ENCODE results near the gene LAMB1.

The LAMB1 gene

DNA sequence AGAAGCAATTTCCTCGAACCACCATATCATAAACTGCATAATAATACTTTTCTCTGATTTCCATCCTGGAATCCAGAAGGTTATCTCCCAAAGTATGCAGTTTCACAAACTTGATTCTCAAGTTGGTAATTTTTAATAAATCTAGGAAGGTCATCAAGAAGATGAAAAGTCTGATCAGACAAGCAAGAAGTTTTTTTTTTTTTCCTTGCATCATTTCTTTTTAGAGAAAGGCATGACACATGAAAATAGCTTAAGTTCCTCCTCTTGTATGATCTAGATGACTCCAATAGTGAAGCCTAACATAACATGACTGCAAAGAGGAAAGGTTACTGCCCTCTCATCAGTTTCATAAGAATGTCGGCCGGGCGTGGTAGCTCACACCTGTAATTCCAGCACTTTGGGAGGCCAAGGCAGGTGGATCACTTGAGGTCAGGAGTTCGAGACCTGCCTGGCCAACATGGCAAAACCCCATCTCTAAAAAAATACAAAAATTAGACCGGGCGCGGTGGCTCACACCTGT is 22.2 kb downstream of the LAMB1 start:
- TF ChIP-seq CTCF (IDR thresholded peaks at IDR 0.05; ENCODE audit: low read length), result no peak
- TF ChIP-seq EZH2 (IDR thresholded peaks at IDR 0.05; ENCODE audit: borderline replicate concordance, low read length), result no peak
- H3K9me3 ChIP-seq (ENCODE audit: low read length), result no peaks in the 10 kb centered on the region

DNA sequence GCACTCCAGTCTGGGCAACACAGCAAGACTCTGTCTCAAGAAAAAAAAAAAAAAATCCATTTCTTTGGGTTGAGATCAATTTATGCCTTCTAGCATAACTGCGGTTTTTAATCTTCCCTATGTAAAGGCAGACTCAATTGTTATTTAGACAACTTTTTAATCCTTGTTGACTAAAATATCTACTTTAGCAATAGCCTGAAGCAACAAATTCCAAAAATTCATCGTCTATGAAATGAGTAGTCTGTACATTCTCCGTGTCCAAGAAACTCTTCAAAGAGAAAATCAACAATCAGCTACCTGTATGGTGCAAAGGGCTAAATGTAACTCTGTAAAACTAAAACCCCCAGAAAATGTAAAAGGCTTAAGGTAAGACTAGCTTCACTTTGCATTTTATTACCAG is 22.8 kb downstream of the LAMB1 start:
- H3K4me3 ChIP-seq (ENCODE audit: low read depth, low read length, poor library complexity, severe bottlenecking), result no peak overlapping the region
- H4K20me1 ChIP-seq (ENCODE audit: insufficient read depth, low read length), result no peaks in the 10 kb centered on the region
- H2AFZ ChIP-seq (ENCODE audit: low read length), result no peak overlapping the region
- no peaks in the 10 kb centered on the region for H3K9me3 ChIP-seq (ENCODE audit: low read length)
- H3K4me2 ChIP-seq (ENCODE audit: low read length), result no peak overlapping the region
- H3K27ac ChIP-seq (ENCODE audit: low read depth, low read length, poor library complexity, severe bottlenecking), result no peak overlapping the region
- no peaks in the 10 kb centered on the region for H3K79me2 ChIP-seq (ENCODE audit: insufficient read depth, low read length)
- TF ChIP-seq EZH2 (IDR thresholded peaks at IDR 0.05; ENCODE audit: borderline replicate concordance, low read length), result no peak
- no peak for TF ChIP-seq CTCF (IDR thresholded peaks at IDR 0.05; ENCODE audit: low read length)
- no peaks in the 10 kb centered on the region for H3K4me1 ChIP-seq (ENCODE audit: insufficient read depth, low read length, severe bottlenecking)
- H3K9ac ChIP-seq (ENCODE audit: low read length), result no peak overlapping the region
- H3F3A ChIP-seq (ENCODE audit: insufficient read depth, low read length), result no peaks in the 10 kb centered on the region
- no peaks in the 10 kb centered on the region for H3K36me3 ChIP-seq (ENCODE audit: insufficient read depth, low read length)
- H3K27me3 ChIP-seq (ENCODE audit: insufficient read depth, low read length), result peaks cover 4% of the 10 kb centered on the region; the same call in 1 of the 2 replicates
- no peaks in the 10 kb centered on the region for H3K9me2 ChIP-seq (ENCODE audit: low read depth, low read length)

More for the DNA sequence above, 22.2 kb downstream of the LAMB1 start:
- H3K36me3 ChIP-seq (ENCODE audit: insufficient read depth, low read length), result no peaks in the 10 kb centered on the region
- no peak overlapping the region for H3K4me3 ChIP-seq (ENCODE audit: low read depth, low read length, poor library complexity, severe bottlenecking)
- no peak overlapping the region for H3K27ac ChIP-seq (ENCODE audit: low read depth, low read length, poor library complexity, severe bottlenecking)
- no peaks in the 10 kb centered on the region for H3K9me2 ChIP-seq (ENCODE audit: low read depth, low read length)
- H3K4me1 ChIP-seq (ENCODE audit: insufficient read depth, low read length, severe bottlenecking), result no peaks in the 10 kb centered on the region
- H3K79me2 ChIP-seq (ENCODE audit: insufficient read depth, low read length), result no peaks in the 10 kb centered on the region
- H3K4me2 ChIP-seq (ENCODE audit: low read length), result no peak overlapping the region
- H2AFZ ChIP-seq (ENCODE audit: low read length), result no peak overlapping the region
- no peak overlapping the region for H3K9ac ChIP-seq (ENCODE audit: low read length)
- peaks cover under 1% of the 10 kb centered on the region; the same call in 1 of the 2 replicates for H3K27me3 ChIP-seq (ENCODE audit: insufficient read depth, low read length)
- no peaks in the 10 kb centered on the region for H4K20me1 ChIP-seq (ENCODE audit: insufficient read depth, low read length)
- no peaks in the 10 kb centered on the region for H3F3A ChIP-seq (ENCODE audit: insufficient read depth, low read length)

- Histone ChIP-seq H3K4me1 (ENCODE audit: insufficient read depth, low read length, severe bottlenecking) (no peaks in the 10 kb centered on the region), H3K4me3 (ENCODE audit: low read depth, low read length, poor library complexity, severe bottlenecking) (no peak overlapping the region), H3K4me2 (ENCODE audit: low read length) (no peak overlapping the region), H3K27me3 (ENCODE audit: insufficient read depth, low read length) (peaks cover 4% of the 10 kb centered on the region; the same call in 1 of the 2 replicates), H3K36me3 (ENCODE audit: insufficient read depth, low read length) (no peaks in the 10 kb centered on the region), H3K9ac (ENCODE audit: low read length) (no peak overlapping the region), H3K9me2 (ENCODE audit: low read depth, low read length) (no peaks in the 10 kb centered on the region), H3K9me3 (ENCODE audit: low read length) (no peaks in the 10 kb centered on the region), H3F3A (ENCODE audit: insufficient read depth, low read length) (no peaks in the 10 kb centered on the region), H3K79me2 (ENCODE audit: insufficient read depth, low read length) (no peaks in the 10 kb centered on the region), H3K27ac (ENCODE audit: low read depth, low read length, poor library complexity, severe bottlenecking) (no peak overlapping the region), H4K20me1 (ENCODE audit: insufficient read depth, low read length) (no peaks in the 10 kb centered on the region), H2AFZ (ENCODE audit: low read length) (no peak overlapping the region)
- TF ChIP-seq CTCF (IDR thresholded peaks at IDR 0.05; ENCODE audit: low read length) (no peak), EZH2 (IDR thresholded peaks at IDR 0.05; ENCODE audit: borderline replicate concordance, low read length) (no peak)
Measured at GRCh38 chr7:107978815-107979408, 24.0 kb downstream of the LAMB1 start.
